HepG2 (cell line): ENCODE results near the gene PNN. TPM values are rescaled to one million over a fixed set of nuclear protein-coding genes. Genes with fewer than 3 reads are reported as not detected.

Source experiments
- ASH2L ChIP-seq: fragments of 300-600, 200-600 bp; sonication (generic); IDR thresholded peaks from 2 replicates; pipeline ENCODE4 v1.7.0; 2017; ENCODE audit warnings: low read depth, mild to moderate bottlenecking, moderate library complexity, mixed read lengths, low read length; ENCODE audit not compliant: insufficient read length
- CBX1 ChIP-seq: IDR thresholded peaks from one replicate; pipeline ENCODE4 v1.6.1; 2016; ENCODE audit warnings: antibody characterized with exemption, low read depth
- CSRNP2 ChIP-seq: sonication (generic); formaldehyde crosslinking; conservative IDR thresholded peaks from 2 replicates; pipeline ENCODE4 v1.8.0; 2022; ENCODE audit warnings: low read depth, missing genetic modification reagents
- DNMT1 ChIP-seq: sonication (generic); formaldehyde crosslinking; IDR thresholded peaks from 2 replicates; pipeline ENCODE4 v1.5.1; 2020; ENCODE audit warnings: mild to moderate bottlenecking, missing genetic modification reagents
- FOXK1 ChIP-seq: sonication (generic); formaldehyde crosslinking; IDR thresholded peaks from 2 replicates; pipeline ENCODE4 v1.4.0; 2020; ENCODE audit warnings: low read depth, missing genetic modification reagents, borderline replicate concordance
- HIVEP1 ChIP-seq: sonication (generic); formaldehyde crosslinking; IDR thresholded peaks from 2 replicates; pipeline ENCODE4 v1.4.0; 2020; ENCODE audit warnings: mild to moderate bottlenecking, missing genetic modification reagents
- IRF2 ChIP-seq: IDR thresholded peaks from 2 replicates; pipeline ENCODE4 v1.6.1; 2018; ENCODE audit warnings: missing genetic modification reagents, missing compliant biosample characterization
- ISX ChIP-seq: sonication (generic); formaldehyde crosslinking; conservative IDR thresholded peaks from 2 replicates; pipeline ENCODE4 v1.5.0; 2020; ENCODE audit warnings: missing genetic modification reagents
- KLF13 ChIP-seq: sonication (generic); formaldehyde crosslinking; IDR thresholded peaks from 2 replicates; pipeline ENCODE4 v1.4.0; 2020; ENCODE audit warnings: mild to moderate bottlenecking, missing genetic modification reagents
- MBD4 ChIP-seq: IDR thresholded peaks from 2 replicates; pipeline ENCODE4 v1.6.1; 2012; ENCODE audit warnings: low read length, inconsistent platforms, borderline replicate concordance
- TOPORS ChIP-seq: sonication (generic); formaldehyde crosslinking; IDR thresholded peaks from 2 replicates; pipeline ENCODE4 v1.8.0; 2023; ENCODE audit warnings: mild to moderate bottlenecking, missing genetic modification reagents
- ZFX ChIP-seq: sonication (generic); formaldehyde crosslinking; IDR thresholded peaks from 2 replicates; pipeline ENCODE4 v1.4.0; 2020; ENCODE audit warnings: mild to moderate bottlenecking, low read depth, missing genetic modification reagents, moderate library complexity
- ZKSCAN1 ChIP-seq: fragments of 150-350 bp; IDR thresholded peaks from 2 replicates; pipeline ENCODE4 v1.6.1; 2014; ENCODE audit warnings: low read length
- ZNF280B ChIP-seq: sonication (generic); formaldehyde crosslinking; IDR thresholded peaks from 2 replicates; pipeline ENCODE4 v1.5.0; 2020; ENCODE audit warnings: missing genetic modification reagents, mild to moderate bottlenecking, borderline replicate concordance
- ZNF496 ChIP-seq: sonication (generic); formaldehyde crosslinking; IDR thresholded peaks from 2 replicates; pipeline ENCODE4 v1.8.1; 2023; ENCODE audit warnings: mild to moderate bottlenecking, moderate library complexity, missing genetic modification reagents; ENCODE audit not compliant: insufficient replicate concordance
- ZNF552 ChIP-seq: sonication (generic); formaldehyde crosslinking; IDR thresholded peaks from 2 replicates; pipeline ENCODE4 v1.9.0; 2022; ENCODE audit warnings: missing genetic modification reagents, mild to moderate bottlenecking, borderline replicate concordance
- ZNF562 ChIP-seq: sonication (generic); formaldehyde crosslinking; IDR thresholded peaks from 2 replicates; pipeline ENCODE4 v1.8.0; 2022; ENCODE audit warnings: missing genetic modification reagents, borderline replicate concordance
- ZNF766 ChIP-seq: sonication (generic); formaldehyde crosslinking; IDR thresholded peaks from 2 replicates; pipeline ENCODE4 v1.5.0; 2020; ENCODE audit warnings: missing genetic modification reagents, borderline replicate concordance
- ZNF792 ChIP-seq: IDR thresholded peaks from 2 replicates; pipeline ENCODE4 v1.6.1; 2016
- polyA plus RNA-seq, 8 experiments: library from polyadenylated mRNA; depleted of rRNA in 3 of 8; stranded (reverse) in 7 of 8; unstranded in 1 of 8; fragments of >200 nt; fragmentation: Illumina TruSeq in 4 of 8; extraction: Trizol in 4 of 8; gene quantifications; 2 replicates each; pipeline versions ENCODE4 v1.2.1 to v1.2.3, GENCODE V29; 2011 to 2016; ENCODE audit warnings: low read depth in 4 of 8, missing spikeins in 1 of 8, mixed read lengths in 1 of 8; ENCODE audit not compliant: insufficient read depth in 1 of 8
- total RNA-seq, 5 experiments: library from RNA; depleted of rRNA; stranded (reverse); fragments of >200 nt; fragmentation: Illumina TruSeq; extraction: Trizol; gene quantifications; 2 replicates each; pipeline ENCODE4 v1.2.3, GENCODE V29; 2016; ENCODE audit warnings: low read depth in 1 of 5
- TF ChIP-seq, protein P1 (sequence below): sonication (generic); formaldehyde crosslinking; IDR thresholded peaks from 2 replicates; pipeline ENCODE4 v1.5.0; 2020; ENCODE audit warnings: missing genetic modification reagents, mild to moderate bottlenecking, borderline replicate concordance
- TF ChIP-seq, protein P2 (sequence below): sonication (generic); formaldehyde crosslinking; IDR thresholded peaks from 2 replicates; pipeline ENCODE4 v1.4.0; 2020; ENCODE audit warnings: missing genetic modification reagents, borderline replicate concordance

Gene PNN
- total and polyA plus RNA-seq, 2 of the 13 experiments (the other 11 are each of a cell fraction or from before 2014, with no cell fraction given) = 58.0 to 214 TPM

GRCh38 chr14:39174560-39175444, at the start of gene PNN (continued):
- no peak for TF ChIP-seq KLF13 (CRISPR knock-in tag)
- peak; percentile 100 for TF ChIP-seq ZFX (CRISPR knock-in tag)
- TF ChIP-seq ZNF280B = peak; percentile 89; the same call in 1 of the 2 replicates
- no peak for TF ChIP-seq ZNF562 (CRISPR knock-in tag)
- TF ChIP-seq, protein P1, sequence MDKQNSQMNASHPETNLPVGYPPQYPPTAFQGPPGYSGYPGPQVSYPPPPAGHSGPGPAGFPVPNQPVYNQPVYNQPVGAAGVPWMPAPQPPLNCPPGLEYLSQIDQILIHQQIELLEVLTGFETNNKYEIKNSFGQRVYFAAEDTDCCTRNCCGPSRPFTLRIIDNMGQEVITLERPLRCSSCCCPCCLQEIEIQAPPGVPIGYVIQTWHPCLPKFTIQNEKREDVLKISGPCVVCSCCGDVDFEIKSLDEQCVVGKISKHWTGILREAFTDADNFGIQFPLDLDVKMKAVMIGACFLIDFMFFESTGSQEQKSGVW (CRISPR knock-in tag) = no peak
- peak; percentile 97 for TF ChIP-seq HIVEP1 (CRISPR knock-in tag)
- peak; percentile 77 for TF ChIP-seq FOXK1 (CRISPR knock-in tag)
- TF ChIP-seq CBX1 = peak; percentile 90
- TF ChIP-seq ZNF792 (CRISPR knock-in tag) = peak; percentile 92; the same call in 1 of the 2 replicates
- peak; percentile 80 for TF ChIP-seq DNMT1
- TF ChIP-seq, protein P2, sequence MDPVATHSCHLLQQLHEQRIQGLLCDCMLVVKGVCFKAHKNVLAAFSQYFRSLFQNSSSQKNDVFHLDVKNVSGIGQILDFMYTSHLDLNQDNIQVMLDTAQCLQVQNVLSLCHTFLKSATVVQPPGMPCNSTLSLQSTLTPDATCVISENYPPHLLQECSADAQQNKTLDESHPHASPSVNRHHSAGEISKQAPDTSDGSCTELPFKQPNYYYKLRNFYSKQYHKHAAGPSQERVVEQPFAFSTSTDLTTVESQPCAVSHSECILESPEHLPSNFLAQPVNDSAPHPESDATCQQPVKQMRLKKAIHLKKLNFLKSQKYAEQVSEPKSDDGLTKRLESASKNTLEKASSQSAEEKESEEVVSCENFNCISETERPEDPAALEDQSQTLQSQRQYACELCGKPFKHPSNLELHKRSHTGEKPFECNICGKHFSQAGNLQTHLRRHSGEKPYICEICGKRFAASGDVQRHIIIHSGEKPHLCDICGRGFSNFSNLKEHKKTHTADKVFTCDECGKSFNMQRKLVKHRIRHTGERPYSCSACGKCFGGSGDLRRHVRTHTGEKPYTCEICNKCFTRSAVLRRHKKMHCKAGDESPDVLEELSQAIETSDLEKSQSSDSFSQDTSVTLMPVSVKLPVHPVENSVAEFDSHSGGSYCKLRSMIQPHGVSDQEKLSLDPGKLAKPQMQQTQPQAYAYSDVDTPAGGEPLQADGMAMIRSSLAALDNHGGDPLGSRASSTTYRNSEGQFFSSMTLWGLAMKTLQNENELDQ (CRISPR knock-in tag) = peak; percentile 95
- peak; percentile 45; the same call in 1 of the 2 replicates for TF ChIP-seq ZKSCAN1
- no peak for TF ChIP-seq CSRNP2
- TF ChIP-seq TOPORS (CRISPR knock-in tag) = peak; percentile 99
- peak; percentile 94 for TF ChIP-seq IRF2 (CRISPR knock-in tag)
- peak; percentile 99 for TF ChIP-seq ASH2L
- peak; percentile 34; the same call in 1 of the 2 replicates for TF ChIP-seq ZNF766
- peak; percentile 99 for TF ChIP-seq ISX (CRISPR knock-in tag)
- TF ChIP-seq MBD4 = no peak
- TF ChIP-seq ZNF552 (CRISPR knock-in tag) = peak; percentile 29; the same call in 1 of the 2 replicates
- TF ChIP-seq ZNF496 = no peak
